ENCODE results near the gene WDFY2. TPM values are rescaled to one million over a fixed set of nuclear protein-coding genes. Genes with fewer than 3 reads are reported as not detected.

The WDFY2 gene
- total and polyA plus RNA-seq, 10 of the 15 experiments (the other 5 are each of a cell fraction or from before 2014, with no cell fraction given), result 2.1 to 13.0 (median 8.1) TPM

DNA sequence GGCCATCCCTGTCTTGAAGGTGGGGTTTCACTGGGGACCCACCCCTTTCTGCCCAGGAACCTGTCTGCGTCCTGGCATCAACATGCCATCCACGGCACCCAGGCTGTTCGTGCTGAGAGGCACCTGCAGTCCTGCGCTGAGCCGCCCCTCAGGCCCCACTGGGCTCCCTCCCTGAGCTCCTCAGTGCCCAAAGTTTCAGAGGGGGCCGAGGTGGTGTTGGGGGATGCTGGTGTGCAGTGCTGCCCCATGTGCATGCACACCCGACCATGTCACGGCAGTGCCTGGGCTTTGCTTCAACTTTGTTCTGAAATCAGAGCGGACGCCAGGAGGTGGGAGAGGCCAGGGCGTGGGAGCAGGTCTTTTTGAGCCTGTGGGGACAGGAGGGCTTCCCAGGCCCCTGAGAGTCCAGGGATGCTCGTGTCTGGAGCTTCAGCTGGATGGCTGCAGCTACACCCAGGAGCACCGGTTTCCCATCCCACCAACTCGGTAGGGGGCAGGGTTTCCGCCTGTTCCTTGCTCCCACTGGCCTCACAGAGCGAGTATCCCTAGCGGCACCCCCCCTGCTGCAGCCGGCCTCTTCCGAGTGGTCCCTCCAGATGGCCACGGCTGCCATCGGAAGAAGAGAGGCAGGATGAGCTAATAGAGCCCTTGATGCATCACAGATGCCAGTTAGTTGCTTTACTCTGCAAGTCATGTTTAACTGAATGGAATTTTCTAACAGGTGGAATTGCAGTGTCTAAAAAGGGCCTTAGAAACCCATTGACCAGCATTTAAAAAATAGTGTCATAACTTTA lies 44.0 kb downstream of the WDFY2 start (continued):
- TF ChIP-seq BMI1 (IDR thresholded peaks at IDR 0.05; ENCODE audit: borderline replicate concordance) (no peak), NFYB (IDR thresholded peaks at IDR 0.05; ENCODE audit: insufficient read depth, low read depth, low read length) (no peak), LARP7 (IDR thresholded peaks at IDR 0.05) (no peak), POLR2A (IDR thresholded peaks at IDR 0.05; ENCODE audit: low read depth, low read length) (no peak), ESRRA (IDR thresholded peaks at IDR 0.05; ENCODE audit: low read length) (no peak), PML (IDR thresholded peaks at IDR 0.05; ENCODE audit: low read length) (no peak)
- TF ChIP-seq, protein P1, sequence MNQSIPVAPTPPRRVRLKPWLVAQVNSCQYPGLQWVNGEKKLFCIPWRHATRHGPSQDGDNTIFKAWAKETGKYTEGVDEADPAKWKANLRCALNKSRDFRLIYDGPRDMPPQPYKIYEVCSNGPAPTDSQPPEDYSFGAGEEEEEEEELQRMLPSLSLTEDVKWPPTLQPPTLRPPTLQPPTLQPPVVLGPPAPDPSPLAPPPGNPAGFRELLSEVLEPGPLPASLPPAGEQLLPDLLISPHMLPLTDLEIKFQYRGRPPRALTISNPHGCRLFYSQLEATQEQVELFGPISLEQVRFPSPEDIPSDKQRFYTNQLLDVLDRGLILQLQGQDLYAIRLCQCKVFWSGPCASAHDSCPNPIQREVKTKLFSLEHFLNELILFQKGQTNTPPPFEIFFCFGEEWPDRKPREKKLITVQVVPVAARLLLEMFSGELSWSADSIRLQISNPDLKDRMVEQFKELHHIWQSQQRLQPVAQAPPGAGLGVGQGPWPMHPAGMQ (IDR thresholded peaks at IDR 0.05; ENCODE audit: borderline replicate concordance), result no peak
- TF ChIP-seq, protein P2, sequence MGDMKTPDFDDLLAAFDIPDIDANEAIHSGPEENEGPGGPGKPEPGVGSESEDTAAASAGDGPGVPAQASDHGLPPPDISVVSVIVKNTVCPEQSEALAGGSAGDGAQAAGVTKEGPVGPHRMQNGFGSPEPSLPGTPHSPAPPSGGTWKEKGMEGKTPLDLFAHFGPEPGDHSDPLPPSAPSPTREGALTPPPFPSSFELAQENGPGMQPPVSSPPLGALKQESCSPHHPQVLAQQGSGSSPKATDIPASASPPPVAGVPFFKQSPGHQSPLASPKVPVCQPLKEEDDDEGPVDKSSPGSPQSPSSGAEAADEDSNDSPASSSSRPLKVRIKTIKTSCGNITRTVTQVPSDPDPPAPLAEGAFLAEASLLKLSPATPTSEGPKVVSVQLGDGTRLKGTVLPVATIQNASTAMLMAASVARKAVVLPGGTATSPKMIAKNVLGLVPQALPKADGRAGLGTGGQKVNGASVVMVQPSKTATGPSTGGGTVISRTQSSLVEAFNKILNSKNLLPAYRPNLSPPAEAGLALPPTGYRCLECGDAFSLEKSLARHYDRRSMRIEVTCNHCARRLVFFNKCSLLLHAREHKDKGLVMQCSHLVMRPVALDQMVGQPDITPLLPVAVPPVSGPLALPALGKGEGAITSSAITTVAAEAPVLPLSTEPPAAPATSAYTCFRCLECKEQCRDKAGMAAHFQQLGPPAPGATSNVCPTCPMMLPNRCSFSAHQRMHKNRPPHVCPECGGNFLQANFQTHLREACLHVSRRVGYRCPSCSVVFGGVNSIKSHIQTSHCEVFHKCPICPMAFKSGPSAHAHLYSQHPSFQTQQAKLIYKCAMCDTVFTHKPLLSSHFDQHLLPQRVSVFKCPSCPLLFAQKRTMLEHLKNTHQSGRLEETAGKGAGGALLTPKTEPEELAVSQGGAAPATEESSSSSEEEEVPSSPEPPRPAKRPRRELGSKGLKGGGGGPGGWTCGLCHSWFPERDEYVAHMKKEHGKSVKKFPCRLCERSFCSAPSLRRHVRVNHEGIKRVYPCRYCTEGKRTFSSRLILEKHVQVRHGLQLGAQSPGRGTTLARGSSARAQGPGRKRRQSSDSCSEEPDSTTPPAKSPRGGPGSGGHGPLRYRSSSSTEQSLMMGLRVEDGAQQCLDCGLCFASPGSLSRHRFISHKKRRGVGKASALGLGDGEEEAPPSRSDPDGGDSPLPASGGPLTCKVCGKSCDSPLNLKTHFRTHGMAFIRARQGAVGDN (IDR thresholded peaks at IDR 0.05), result no peak
- TF ChIP-seq, protein P3, sequence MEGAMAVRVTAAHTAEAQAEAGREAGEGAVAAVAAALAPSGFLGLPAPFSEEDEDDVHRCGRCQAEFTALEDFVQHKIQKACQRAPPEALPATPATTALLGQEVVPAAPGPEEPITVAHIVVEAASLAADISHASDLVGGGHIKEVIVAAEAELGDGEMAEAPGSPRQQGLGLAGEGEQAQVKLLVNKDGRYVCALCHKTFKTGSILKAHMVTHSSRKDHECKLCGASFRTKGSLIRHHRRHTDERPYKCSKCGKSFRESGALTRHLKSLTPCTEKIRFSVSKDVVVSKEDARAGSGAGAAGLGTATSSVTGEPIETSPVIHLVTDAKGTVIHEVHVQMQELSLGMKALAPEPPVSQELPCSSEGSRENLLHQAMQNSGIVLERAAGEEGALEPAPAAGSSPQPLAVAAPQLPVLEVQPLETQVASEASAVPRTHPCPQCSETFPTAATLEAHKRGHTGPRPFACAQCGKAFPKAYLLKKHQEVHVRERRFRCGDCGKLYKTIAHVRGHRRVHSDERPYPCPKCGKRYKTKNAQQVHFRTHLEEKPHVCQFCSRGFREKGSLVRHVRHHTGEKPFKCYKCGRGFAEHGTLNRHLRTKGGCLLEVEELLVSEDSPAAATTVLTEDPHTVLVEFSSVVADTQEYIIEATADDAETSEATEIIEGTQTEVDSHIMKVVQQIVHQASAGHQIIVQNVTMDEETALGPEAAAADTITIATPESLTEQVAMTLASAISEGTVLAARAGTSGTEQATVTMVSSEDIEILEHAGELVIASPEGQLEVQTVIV (IDR thresholded peaks at IDR 0.05; ENCODE audit: borderline replicate concordance, partially characterized antibody), result no peak

Measured in GM12878 (cell line).